Measurements from ENCODE around the gene MROH2A.

MROH2A gene

GRCh38 chr2:233817361-233817911 is 39.3 kb downstream of the MROH2A start:
- FAIRE-seq (no peak), DNase-seq (ENCODE audit: insufficient read length) (no peak)
- no peak for TF ChIP-seq TAF1 (IDR thresholded peaks at IDR 0.05; ENCODE audit: borderline replicate concordance, low read depth, low read length)
- no peak for TF ChIP-seq POLR2A (IDR thresholded peaks at IDR 0.05; ENCODE audit: low read depth, low read length)
- TF ChIP-seq POLR2AphosphoS5 (IDR thresholded peaks at IDR 0.05; ENCODE audit: low read depth, low read length) = no peak

- TF ChIP-seq POLR2A (IDR thresholded peaks at IDR 0.05; ENCODE audit: low read depth, low read length) = no peak
- no peak for TF ChIP-seq POLR2AphosphoS5 (IDR thresholded peaks at IDR 0.05; ENCODE audit: low read depth, low read length)
- no peak for TF ChIP-seq TAF1 (IDR thresholded peaks at IDR 0.05; ENCODE audit: borderline replicate concordance, low read depth, low read length)
- DNase-seq (ENCODE audit: insufficient read length) (no peak), FAIRE-seq (no peak)
Observed at GRCh38 chr2:233817995-233818638, 40.0 kb downstream of the MROH2A start.

GRCh38 chr2:233818639-233819621 is 40.8 kb downstream of the MROH2A start:
- TF ChIP-seq POLR2A (IDR thresholded peaks at IDR 0.05; ENCODE audit: low read depth, low read length) = no peak
- no peak for TF ChIP-seq POLR2AphosphoS5 (IDR thresholded peaks at IDR 0.05; ENCODE audit: low read depth, low read length)
- no peak for TF ChIP-seq TAF1 (IDR thresholded peaks at IDR 0.05; ENCODE audit: borderline replicate concordance, low read depth, low read length)
- DNase-seq (ENCODE audit: insufficient read length) (no peak), FAIRE-seq (no peak)

- no peak for FAIRE-seq
- TF ChIP-seq POLR2A (IDR thresholded peaks at IDR 0.05; ENCODE audit: low read depth, low read length) (no peak), TAF1 (IDR thresholded peaks at IDR 0.05; ENCODE audit: borderline replicate concordance, low read depth, low read length) (no peak), POLR2AphosphoS5 (IDR thresholded peaks at IDR 0.05; ENCODE audit: low read depth, low read length) (no peak)
- DNase-seq (ENCODE audit: insufficient read length) = no peak
Observed at GRCh38 chr2:233819884-233820773, 42.0 kb downstream of the MROH2A start.

GRCh38 chr2:233820774-233821105 is 42.6 kb downstream of the MROH2A start:
- TF ChIP-seq POLR2A (IDR thresholded peaks at IDR 0.05; ENCODE audit: low read depth, low read length) (no peak), TAF1 (IDR thresholded peaks at IDR 0.05; ENCODE audit: borderline replicate concordance, low read depth, low read length) (no peak), POLR2AphosphoS5 (IDR thresholded peaks at IDR 0.05; ENCODE audit: low read depth, low read length) (no peak)
- DNase-seq (ENCODE audit: insufficient read length) = no peak
- no peak for FAIRE-seq

GRCh38 chr2:233821196-233821595 is 43.1 kb downstream of the MROH2A start:
- DNase-seq (ENCODE audit: insufficient read length) (no peak), FAIRE-seq (no peak)
- TF ChIP-seq TAF1 (IDR thresholded peaks at IDR 0.05; ENCODE audit: borderline replicate concordance, low read depth, low read length) = no peak
- TF ChIP-seq POLR2A (IDR thresholded peaks at IDR 0.05; ENCODE audit: low read depth, low read length) = no peak
- no peak for TF ChIP-seq POLR2AphosphoS5 (IDR thresholded peaks at IDR 0.05; ENCODE audit: low read depth, low read length)

GRCh38 chr2:233821709-233822100 is 43.6 kb downstream of the MROH2A start:
- no peak for TF ChIP-seq TAF1 (IDR thresholded peaks at IDR 0.05; ENCODE audit: borderline replicate concordance, low read depth, low read length)
- no peak for TF ChIP-seq POLR2A (IDR thresholded peaks at IDR 0.05; ENCODE audit: low read depth, low read length)
- no peak for TF ChIP-seq POLR2AphosphoS5 (IDR thresholded peaks at IDR 0.05; ENCODE audit: low read depth, low read length)
- DNase-seq (ENCODE audit: insufficient read length) (no peak), FAIRE-seq (no peak)

GRCh38 chr2:233822101-233822771 is 44.1 kb downstream of the MROH2A start:
- no peak for DNase-seq (ENCODE audit: insufficient read length)
- no peak for FAIRE-seq
- no peak for TF ChIP-seq POLR2A (IDR thresholded peaks at IDR 0.05; ENCODE audit: low read depth, low read length)
- no peak for TF ChIP-seq POLR2AphosphoS5 (IDR thresholded peaks at IDR 0.05; ENCODE audit: low read depth, low read length)
- no peak for TF ChIP-seq TAF1 (IDR thresholded peaks at IDR 0.05; ENCODE audit: borderline replicate concordance, low read depth, low read length)

- FAIRE-seq = no peak
- no peak for TF ChIP-seq POLR2AphosphoS5 (IDR thresholded peaks at IDR 0.05; ENCODE audit: low read depth, low read length)
- no peak for TF ChIP-seq TAF1 (IDR thresholded peaks at IDR 0.05; ENCODE audit: borderline replicate concordance, low read depth, low read length)
- no peak for TF ChIP-seq POLR2A (IDR thresholded peaks at IDR 0.05; ENCODE audit: low read depth, low read length)
Observed at GRCh38 chr2:233822781-233823730, 44.9 kb downstream of the MROH2A start.

More at GRCh38 chr2:233822781-233823730, 44.9 kb downstream of the MROH2A start:
- no peak for DNase-seq (ENCODE audit: insufficient read length)
